ENCODE data around the gene TNFRSF9. TPM values are rescaled to one million over a fixed set of nuclear protein-coding genes. Genes with fewer than 3 reads are reported as not detected.

TNFRSF9 gene
- total RNA-seq, 1 donor from 2014 or later, result 0.53 TPM

- peak; percentile 55 for TF ChIP-seq CTCF (IDR thresholded peaks at IDR 0.05; ENCODE audit: insufficient read depth, low read length, severe bottlenecking)
- DNase-seq (ENCODE audit: low read depth), result no peak
- Histone ChIP-seq H3K36me3 (ENCODE audit: control insufficient read depth, insufficient read depth, low read length) (no peaks in the 10 kb centered on the region), H3K4me3 (ENCODE audit: low read depth, low read length) (peak overlapping the region; percentile 20), H3K27me3 (ENCODE audit: control insufficient read depth, insufficient read depth, low read length) (peaks cover 9% of the 10 kb centered on the region)
- no peak for FAIRE-seq
Observed at GRCh38 chr1:7942214-7942921, 1.7 kb upstream of the TNFRSF9 start.

GRCh38 chr1:7941437-7941793 lies 776 bp upstream of the TNFRSF9 start:
- DNase-seq (ENCODE audit: low read depth), result no peak
- TF ChIP-seq CTCF (IDR thresholded peaks at IDR 0.05; ENCODE audit: insufficient read depth, low read length, severe bottlenecking), result no peak
- H3K4me3 ChIP-seq (ENCODE audit: low read depth, low read length), result no peak overlapping the region
- no peak for FAIRE-seq
- H3K36me3 ChIP-seq (ENCODE audit: control insufficient read depth, insufficient read depth, low read length), result no peaks in the 10 kb centered on the region
- H3K27me3 ChIP-seq (ENCODE audit: control insufficient read depth, insufficient read depth, low read length), result peaks cover 12% of the 10 kb centered on the region

GRCh38 chr1:7940034-7940433 lies 605 bp downstream of the TNFRSF9 start:
- Histone ChIP-seq H3K4me3 (ENCODE audit: low read depth, low read length) (no peak overlapping the region), H3K36me3 (ENCODE audit: control insufficient read depth, insufficient read depth, low read length) (no peaks in the 10 kb centered on the region), H3K27me3 (ENCODE audit: control insufficient read depth, insufficient read depth, low read length) (peaks cover 12% of the 10 kb centered on the region)
- no peak for TF ChIP-seq CTCF (IDR thresholded peaks at IDR 0.05; ENCODE audit: insufficient read depth, low read length, severe bottlenecking)
- FAIRE-seq (no peak), DNase-seq (ENCODE audit: low read depth) (no peak)

- no peak for TF ChIP-seq CTCF (IDR thresholded peaks at IDR 0.05; ENCODE audit: insufficient read depth, low read length, severe bottlenecking)
- H3K27me3 ChIP-seq (ENCODE audit: control insufficient read depth, insufficient read depth, low read length), result peaks cover 12% of the 10 kb centered on the region
- peak; percentile 43 for DNase-seq (ENCODE audit: low read depth)
- no peak overlapping the region for H3K4me3 ChIP-seq (ENCODE audit: low read depth, low read length)
- no peak for FAIRE-seq
- no peaks in the 10 kb centered on the region for H3K36me3 ChIP-seq (ENCODE audit: control insufficient read depth, insufficient read depth, low read length)
Observed at GRCh38 chr1:7938070-7938469, 2.6 kb downstream of the TNFRSF9 start.

- FAIRE-seq (no peak), DNase-seq (ENCODE audit: low read depth) (no peak)
- no peak for TF ChIP-seq CTCF (IDR thresholded peaks at IDR 0.05; ENCODE audit: insufficient read depth, low read length, severe bottlenecking)
- Histone ChIP-seq H3K27me3 (ENCODE audit: control insufficient read depth, insufficient read depth, low read length) (peaks cover 2% of the 10 kb centered on the region), H3K36me3 (ENCODE audit: control insufficient read depth, insufficient read depth, low read length) (no peaks in the 10 kb centered on the region), H3K4me3 (ENCODE audit: low read depth, low read length) (no peak overlapping the region)
Observed at GRCh38 chr1:7932524-7933138, 8.0 kb downstream of the TNFRSF9 start.

- Histone ChIP-seq H3K4me3 (ENCODE audit: low read depth, low read length) (no peak overlapping the region), H3K36me3 (ENCODE audit: control insufficient read depth, insufficient read depth, low read length) (no peaks in the 10 kb centered on the region), H3K27me3 (ENCODE audit: control insufficient read depth, insufficient read depth, low read length) (no peaks in the 10 kb centered on the region)
- DNase-seq (ENCODE audit: low read depth), result no peak
- FAIRE-seq, result no peak
- no peak for TF ChIP-seq CTCF (IDR thresholded peaks at IDR 0.05; ENCODE audit: insufficient read depth, low read length, severe bottlenecking)
Observed at GRCh38 chr1:7931446-7931812, 9.2 kb downstream of the TNFRSF9 start.
